ENCODE measurements around the gene FOXN4. TPM values are rescaled to one million over a fixed set of nuclear protein-coding genes. Genes with fewer than 3 reads are reported as not detected.

Gene FOXN4
- total RNA-seq, 1 donor from 2014 or later, result not detected

- Mint-ChIP-seq H3K27me3 (ENCODE audit: low read depth) (peaks cover under 1% of the 10 kb centered on the region), H3K27ac (ENCODE audit: unreplicated experiment) (no peak overlapping the region), H3K4me1 (ENCODE audit: low read depth) (peaks cover 11% of the 10 kb centered on the region), H3K9me3 (ENCODE audit: low read depth) (no peaks in the 10 kb centered on the region), H3K4me3 (ENCODE audit: unreplicated experiment) (no peak overlapping the region), H3K36me3 (ENCODE audit: low read depth) (no peaks in the 10 kb centered on the region)
- no peak for TF ChIP-seq CTCF (IDR thresholded peaks at IDR 0.05)
- DNase-seq (ENCODE audit: low spot score), result no peak
Measured at GRCh38 chr12:109286252-109286651, 22.8 kb downstream of the FOXN4 start.

GRCh38 chr12:109284392-109284791 is 24.7 kb downstream of the FOXN4 start:
- Mint-ChIP-seq H3K27ac (ENCODE audit: unreplicated experiment) (no peak overlapping the region), H3K4me3 (ENCODE audit: unreplicated experiment) (no peak overlapping the region), H3K4me1 (ENCODE audit: low read depth) (peaks cover 10% of the 10 kb centered on the region), H3K9me3 (ENCODE audit: low read depth) (no peaks in the 10 kb centered on the region), H3K27me3 (ENCODE audit: low read depth) (peaks cover 1% of the 10 kb centered on the region), H3K36me3 (ENCODE audit: low read depth) (no peaks in the 10 kb centered on the region)
- no peak for DNase-seq (ENCODE audit: low spot score)
- TF ChIP-seq CTCF (IDR thresholded peaks at IDR 0.05), result no peak

GRCh38 chr12:109281452-109281851 is 27.6 kb downstream of the FOXN4 start:
- Mint-ChIP-seq H3K36me3 (ENCODE audit: low read depth) (no peaks in the 10 kb centered on the region), H3K27ac (ENCODE audit: unreplicated experiment) (no peak overlapping the region), H3K27me3 (ENCODE audit: low read depth) (peaks cover 2% of the 10 kb centered on the region), H3K9me3 (ENCODE audit: low read depth) (no peaks in the 10 kb centered on the region), H3K4me1 (ENCODE audit: low read depth) (peaks cover 17% of the 10 kb centered on the region), H3K4me3 (ENCODE audit: unreplicated experiment) (no peak overlapping the region)
- no peak for DNase-seq (ENCODE audit: low spot score)
- no peak for TF ChIP-seq CTCF (IDR thresholded peaks at IDR 0.05)

GRCh38 chr12:109279525-109279924 is 29.6 kb downstream of the FOXN4 start:
- H3K4me3 Mint-ChIP-seq (ENCODE audit: unreplicated experiment), result no peak overlapping the region
- DNase-seq (ENCODE audit: low spot score), result peak; percentile 88
- H3K4me1 Mint-ChIP-seq (ENCODE audit: low read depth), result peaks cover 14% of the 10 kb centered on the region
- H3K9me3 Mint-ChIP-seq (ENCODE audit: low read depth), result no peaks in the 10 kb centered on the region
- no peak overlapping the region for H3K27ac Mint-ChIP-seq (ENCODE audit: unreplicated experiment)
- peaks cover 14% of the 10 kb centered on the region for H3K27me3 Mint-ChIP-seq (ENCODE audit: low read depth)
- no peak for TF ChIP-seq CTCF (IDR thresholded peaks at IDR 0.05)
- H3K36me3 Mint-ChIP-seq (ENCODE audit: low read depth), result no peaks in the 10 kb centered on the region

GRCh38 chr12:109278912-109279311 is 30.2 kb downstream of the FOXN4 start:
- peaks cover 9% of the 10 kb centered on the region for H3K4me1 Mint-ChIP-seq (ENCODE audit: low read depth)
- no peak overlapping the region for H3K27ac Mint-ChIP-seq (ENCODE audit: unreplicated experiment)
- no peak overlapping the region for H3K4me3 Mint-ChIP-seq (ENCODE audit: unreplicated experiment)
- peaks cover 14% of the 10 kb centered on the region for H3K27me3 Mint-ChIP-seq (ENCODE audit: low read depth)
- H3K36me3 Mint-ChIP-seq (ENCODE audit: low read depth), result no peaks in the 10 kb centered on the region
- H3K9me3 Mint-ChIP-seq (ENCODE audit: low read depth), result no peaks in the 10 kb centered on the region
- TF ChIP-seq CTCF (IDR thresholded peaks at IDR 0.05), result no peak
- DNase-seq (ENCODE audit: low spot score), result no peak
